ENCODE measurements around the gene LIN37.
"Not testable (repeated sequence)": the region's sequence is repeated elsewhere in the genome, so short reads cannot be mapped to it uniquely, and the experiment has no call there.

LIN37 gene

DNA sequence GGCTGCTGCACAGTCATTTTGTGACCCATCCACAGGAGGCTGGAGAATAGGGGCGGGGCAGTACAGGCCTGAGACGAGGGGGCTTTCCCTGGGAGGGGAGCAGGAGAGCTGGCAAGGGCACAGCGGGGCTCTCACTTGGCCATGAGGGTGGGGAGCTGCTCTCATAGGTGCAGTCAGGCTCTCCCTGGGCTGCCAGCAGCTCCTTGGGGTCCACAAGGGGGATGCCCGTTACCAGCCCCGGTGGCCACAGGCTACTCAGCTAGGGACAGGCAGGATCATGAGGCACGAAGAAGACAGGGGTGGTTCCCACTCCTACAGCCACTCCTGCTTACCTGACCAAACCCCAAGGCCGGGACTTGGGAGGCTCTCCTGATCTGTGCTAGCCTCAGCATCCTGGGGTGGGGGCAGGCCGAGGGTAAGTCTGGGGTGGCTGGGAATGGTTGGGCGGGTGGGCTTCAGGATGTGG lies 43.5 kb downstream of the LIN37 start:
- no peak for DNase-seq

DNA sequence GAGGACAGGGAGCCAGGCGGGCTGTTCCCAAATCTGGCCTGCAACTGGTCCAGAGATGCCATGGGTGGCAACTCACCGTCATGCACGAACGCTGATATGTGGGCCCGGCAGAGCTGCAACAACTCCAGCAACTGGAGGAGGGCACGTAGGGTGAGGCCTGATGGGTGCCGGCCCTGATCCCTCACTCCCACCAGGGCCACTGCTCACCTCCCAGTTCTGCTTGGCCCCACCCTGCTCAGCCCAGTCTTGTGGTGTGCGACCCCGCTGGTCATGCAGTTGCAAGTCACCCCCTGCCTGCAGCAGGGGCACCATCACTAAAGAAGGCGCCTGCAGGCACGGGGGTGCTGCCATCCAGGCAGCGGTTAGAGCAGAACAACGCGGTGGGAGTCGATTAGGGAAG lies 43.9 kb downstream of the LIN37 start:
- no peak for DNase-seq

DNA sequence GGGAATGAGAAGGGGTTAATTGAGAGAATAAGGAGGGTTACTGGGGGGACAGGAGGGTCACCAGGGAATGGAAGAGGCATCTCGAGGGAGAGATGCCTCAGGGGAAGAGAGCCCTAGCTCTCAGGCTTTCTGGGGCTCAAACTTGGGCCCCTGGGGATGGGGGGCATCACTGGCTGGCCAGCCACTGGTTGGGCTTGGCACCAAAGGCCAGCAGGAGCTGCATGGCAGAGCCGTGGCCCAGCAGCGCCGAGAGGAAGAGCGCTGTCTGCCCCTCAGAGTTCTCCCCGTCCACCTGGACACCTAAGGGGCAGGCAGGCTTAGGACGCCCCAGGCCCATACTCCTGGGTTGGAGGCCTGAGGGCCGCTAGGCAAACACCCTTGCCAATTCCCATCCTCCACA lies 44.5 kb downstream of the LIN37 start:
- DNase-seq, result no peak

DNA sequence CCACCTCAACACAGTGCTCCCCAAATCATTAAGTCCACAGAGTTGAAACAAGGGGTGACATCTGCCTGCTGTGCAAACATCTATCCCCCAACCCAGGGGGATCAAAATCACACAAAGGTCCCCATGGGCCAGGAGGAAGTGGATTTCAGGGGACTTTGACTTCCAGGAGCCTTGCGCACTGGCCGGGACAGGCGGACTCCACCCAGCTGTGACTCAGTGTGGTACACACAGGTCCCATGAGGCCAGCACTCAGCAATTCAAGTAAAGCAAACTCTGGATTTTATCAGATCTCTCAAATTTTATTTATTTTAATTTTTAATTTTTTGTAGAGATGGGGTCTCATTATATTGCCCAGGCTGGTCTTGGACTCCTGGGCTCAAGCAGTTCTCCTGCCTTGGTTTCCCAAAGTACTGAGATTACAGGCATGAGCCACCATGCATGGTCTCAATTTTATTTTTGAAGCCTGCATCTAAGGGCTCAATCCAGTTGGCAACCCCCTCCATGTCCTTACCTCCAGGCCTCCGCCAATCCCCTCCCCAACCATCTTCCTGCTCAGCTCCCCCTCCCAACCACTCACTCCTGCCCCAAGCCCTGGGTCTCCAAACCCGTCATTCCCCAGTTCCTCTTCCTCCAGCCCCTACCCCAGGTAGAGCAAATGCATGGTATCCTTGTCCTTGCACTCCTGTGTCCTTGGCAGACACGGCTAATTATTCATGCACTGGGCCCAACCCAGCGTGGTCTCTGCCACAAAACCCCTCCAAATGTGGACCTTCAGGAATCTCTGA lies 45.2 kb downstream of the LIN37 start:
- no peak for DNase-seq

DNA sequence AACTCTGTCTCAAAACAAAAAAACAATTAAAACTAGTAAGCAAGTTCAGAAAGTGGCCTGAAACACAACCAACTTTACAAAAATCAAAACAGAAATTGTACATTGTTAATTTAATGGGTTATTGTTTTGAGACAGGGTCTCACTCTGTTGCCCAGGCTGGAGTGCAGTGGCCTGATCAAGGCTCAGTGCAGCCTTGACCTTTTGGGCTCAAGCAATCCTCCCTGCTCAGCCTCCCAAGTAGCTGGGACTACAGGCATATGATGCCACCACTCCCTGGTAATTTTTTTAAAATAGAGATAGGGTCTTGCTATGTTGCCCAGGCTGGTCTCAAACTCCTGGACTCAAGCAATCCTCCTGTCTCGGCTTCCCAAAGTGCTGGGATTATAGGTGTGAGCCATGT lies 47.2 kb downstream of the LIN37 start:
- DNase-seq, result not testable (repeated sequence)

DNA sequence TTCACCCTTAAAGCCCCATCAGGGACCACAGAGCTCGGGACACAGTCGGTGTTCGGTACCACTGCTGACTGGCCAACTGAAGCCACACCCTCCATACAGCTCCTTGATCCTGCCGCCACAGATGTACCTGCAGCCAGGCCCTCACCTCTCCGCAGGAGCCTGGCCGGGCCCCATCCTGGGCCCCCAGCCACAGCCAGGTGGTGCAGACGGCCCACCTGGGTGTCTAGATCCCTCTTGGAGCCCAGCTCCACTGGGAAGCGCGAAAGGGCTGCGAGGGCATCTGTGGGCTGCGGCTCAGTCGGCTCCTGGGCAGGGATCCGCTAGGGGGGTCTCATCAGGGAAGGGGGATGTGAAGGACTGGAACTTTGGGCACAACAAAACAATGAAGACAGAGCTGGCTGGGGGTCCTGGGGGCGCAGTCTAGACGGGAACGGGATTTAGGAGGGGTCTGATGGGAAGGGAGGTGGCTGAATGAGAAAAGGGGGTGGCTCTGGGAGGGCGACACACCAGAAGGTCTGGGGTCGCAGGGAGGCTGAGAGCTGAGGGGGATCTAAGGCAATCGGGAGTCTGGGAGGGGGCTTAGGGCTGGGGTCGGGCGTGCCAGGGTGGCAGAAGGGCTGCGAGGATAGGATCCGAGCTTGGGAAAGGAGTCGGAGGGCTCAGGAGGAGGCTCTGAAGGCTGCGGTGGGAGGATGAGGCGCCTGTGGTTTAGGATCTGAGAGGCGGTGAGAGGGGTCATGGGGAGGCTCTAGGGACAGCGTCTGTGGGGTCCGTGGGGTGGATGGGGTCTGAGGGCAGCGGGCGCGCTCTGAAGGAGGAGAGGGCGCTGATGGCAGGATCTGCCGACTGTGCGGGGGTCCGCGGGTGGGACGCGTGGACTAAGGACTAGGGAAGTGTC lies 48.5 kb downstream of the LIN37 start:
- no peak for DNase-seq

DNA sequence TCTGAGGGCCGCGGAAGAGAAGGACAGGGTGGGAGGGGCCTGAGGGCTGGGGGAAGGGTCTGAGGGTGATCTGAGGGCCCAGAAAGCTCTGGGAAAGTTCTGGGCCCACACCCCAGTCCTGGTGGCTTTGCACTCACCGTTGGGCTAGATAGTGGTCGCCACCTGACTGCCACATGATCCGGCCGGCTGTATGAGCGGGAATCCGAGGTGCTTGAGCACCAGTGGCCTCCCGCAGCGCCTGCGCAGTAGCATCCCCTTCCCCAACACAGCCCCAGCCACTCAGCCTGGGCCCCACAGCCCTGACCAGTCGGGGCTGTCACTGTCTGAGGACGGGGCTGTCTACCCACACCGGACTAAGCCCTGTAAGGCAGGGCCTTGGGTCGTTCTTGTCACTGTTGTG lies 49.3 kb downstream of the LIN37 start:
- DNase-seq, result peak; percentile 16

DNA sequence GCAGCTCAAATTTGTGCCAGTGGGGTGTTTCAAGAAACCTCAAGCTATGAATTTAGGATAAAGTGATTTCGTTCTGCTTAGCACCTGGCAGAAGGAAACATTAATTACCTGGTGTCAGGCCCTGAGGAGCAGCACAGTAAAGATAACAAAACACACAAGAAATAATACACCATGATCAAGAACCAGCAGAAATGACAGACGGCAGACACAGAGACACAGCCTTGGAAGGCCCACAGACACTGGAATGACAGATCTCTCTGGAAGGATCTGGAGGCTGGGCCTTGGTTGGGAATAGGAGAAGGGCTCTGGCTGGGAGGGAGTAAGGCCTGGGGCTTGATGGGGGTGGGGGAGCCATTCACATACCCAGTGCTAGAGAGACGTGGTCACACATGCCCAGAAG lies 53.5 kb downstream of the LIN37 start:
- DNase-seq, result no peak

Data from activated CD4-positive, alpha-beta T cell treated with anti-CD3 and anti-CD28 coated beads, Interleukin-10, Interleukin-2, amounts not matched to agents 100 ng/mL and 50 ng/mL, durations not matched to agents 16 hours and 8 hours (primary cell).